ENCODE measurements around the gene MTUS2.

MTUS2 gene

GRCh38 chr13:29516880-29517279 lies 696.7 kb downstream of the MTUS2 start:
- no peak overlapping the region for H3K27ac ChIP-seq (ENCODE audit: insufficient read depth in 1 of 2, low read depth in 1 of 2, low read length in 2 of 2, poor library complexity in 1 of 2, severe bottlenecking in 2 of 2)
- no peaks in the 10 kb centered on the region for H3K27me3 ChIP-seq (replicated peaks in 2 of 5; ENCODE audit: control insufficient read depth in 4 of 5, insufficient read depth in 5 of 5, low read length in 4 of 5)
- ChIA-PET POLR2A (no interaction called here), CTCF (interaction anchor here (4.4 kb wide), 1 partner anchor 9 kb away, joined by 31 read pairs; no protein-coding TSS in a partner anchor)
- no peak for DNase-seq
- no peaks in the 10 kb centered on the region for H3K9me3 ChIP-seq (ENCODE audit: control extremely low read depth in 1 of 5, control insufficient read depth in 4 of 5, insufficient read depth in 2 of 5, low read depth in 1 of 5, low read length in 4 of 5)
- no peaks in the 10 kb centered on the region for H3K4me1 ChIP-seq (ENCODE audit: control extremely low read depth in 1 of 4, control insufficient read depth in 4 of 4, insufficient read depth in 4 of 4, low read length in 3 of 4)
- peaks cover 20 to 100% (median 77%) of the 10 kb centered on the region in 4 experiments for H3K36me3 ChIP-seq (ENCODE audit: control insufficient read depth in 4 of 4, insufficient read depth in 4 of 4, low read length in 3 of 4)
- H3K4me3 ChIP-seq (ENCODE audit: control insufficient read depth in 1 of 7, extremely low read depth in 1 of 7, insufficient read depth in 4 of 7, low read depth in 2 of 7, low read length in 6 of 7), result no peak overlapping the region
- 100% methylated on average over 5 of the region's 12 CpGs for WGBS (ENCODE audit: insufficient coverage)

GRCh38 chr13:29519921-29520320 lies 699.8 kb downstream of the MTUS2 start:
- no peak for DNase-seq
- H3K4me3 ChIP-seq (ENCODE audit: control insufficient read depth in 1 of 7, extremely low read depth in 1 of 7, insufficient read depth in 4 of 7, low read depth in 2 of 7, low read length in 6 of 7), result no peak overlapping the region
- no peaks in the 10 kb centered on the region for H3K27me3 ChIP-seq (replicated peaks in 2 of 5; ENCODE audit: control insufficient read depth in 4 of 5, insufficient read depth in 5 of 5, low read length in 4 of 5)
- ChIA-PET POLR2A (no interaction called here), CTCF (interaction anchor here (4.4 kb wide), 1 partner anchor 12 kb away, joined by 31 read pairs; no protein-coding TSS in a partner anchor)
- H3K9me3 ChIP-seq (ENCODE audit: control extremely low read depth in 1 of 5, control insufficient read depth in 4 of 5, insufficient read depth in 2 of 5, low read depth in 1 of 5, low read length in 4 of 5), result no peaks in the 10 kb centered on the region
- H3K4me1 ChIP-seq (ENCODE audit: control extremely low read depth in 1 of 4, control insufficient read depth in 4 of 4, insufficient read depth in 4 of 4, low read length in 3 of 4), result no peaks in the 10 kb centered on the region
- WGBS (ENCODE audit: insufficient coverage), result 100% methylated on average over 1 of the region's 3 CpGs
- no peak overlapping the region for H3K27ac ChIP-seq (ENCODE audit: insufficient read depth in 1 of 2, low read depth in 1 of 2, low read length in 2 of 2, poor library complexity in 1 of 2, severe bottlenecking in 2 of 2)
- peaks cover 24 to 98% (median 82%) of the 10 kb centered on the region in 4 experiments for H3K36me3 ChIP-seq (ENCODE audit: control insufficient read depth in 4 of 4, insufficient read depth in 4 of 4, low read length in 3 of 4)

- no peaks in the 10 kb centered on the region for H3K27me3 ChIP-seq (replicated peaks in 2 of 5; ENCODE audit: control insufficient read depth in 4 of 5, insufficient read depth in 5 of 5, low read length in 4 of 5)
- no peaks in the 10 kb centered on the region for H3K4me1 ChIP-seq (ENCODE audit: control extremely low read depth in 1 of 4, control insufficient read depth in 4 of 4, insufficient read depth in 4 of 4, low read length in 3 of 4)
- H3K4me3 ChIP-seq (ENCODE audit: control insufficient read depth in 1 of 7, extremely low read depth in 1 of 7, insufficient read depth in 4 of 7, low read depth in 2 of 7, low read length in 6 of 7), result no peak overlapping the region
- no peak overlapping the region for H3K27ac ChIP-seq (ENCODE audit: insufficient read depth in 1 of 2, low read depth in 1 of 2, low read length in 2 of 2, poor library complexity in 1 of 2, severe bottlenecking in 2 of 2)
- H3K36me3 ChIP-seq (ENCODE audit: control insufficient read depth in 4 of 4, insufficient read depth in 4 of 4, low read length in 3 of 4), result peaks cover 22 to 98% (median 79%) of the 10 kb centered on the region in 4 experiments
- ChIA-PET CTCF (interaction anchor here (4.4 kb wide), 1 partner anchor 13 kb away, joined by 31 read pairs; no protein-coding TSS in a partner anchor), POLR2A (no interaction called here)
- H3K9me3 ChIP-seq (ENCODE audit: control extremely low read depth in 1 of 5, control insufficient read depth in 4 of 5, insufficient read depth in 2 of 5, low read depth in 1 of 5, low read length in 4 of 5), result no peaks in the 10 kb centered on the region
- DNase-seq, result no peak
- no CpG with 5 or more reads among the region's 4 CpGs for WGBS (ENCODE audit: insufficient coverage)
These were observed 700.5 kb downstream of the MTUS2 start for GRCh38 chr13:29520671-29521070.

GRCh38 chr13:29521336-29521735 lies 701.2 kb downstream of the MTUS2 start:
- no peaks in the 10 kb centered on the region for H3K4me1 ChIP-seq (ENCODE audit: control extremely low read depth in 1 of 4, control insufficient read depth in 4 of 4, insufficient read depth in 4 of 4, low read length in 3 of 4)
- H3K4me3 ChIP-seq (ENCODE audit: control insufficient read depth in 1 of 7, extremely low read depth in 1 of 7, insufficient read depth in 4 of 7, low read depth in 2 of 7, low read length in 6 of 7), result no peak overlapping the region
- no peak for DNase-seq
- peaks cover 20 to 95% (median 74%) of the 10 kb centered on the region in 4 experiments for H3K36me3 ChIP-seq (ENCODE audit: control insufficient read depth in 4 of 4, insufficient read depth in 4 of 4, low read length in 3 of 4)
- H3K27ac ChIP-seq (ENCODE audit: insufficient read depth in 1 of 2, low read depth in 1 of 2, low read length in 2 of 2, poor library complexity in 1 of 2, severe bottlenecking in 2 of 2), result no peak overlapping the region
- H3K9me3 ChIP-seq (ENCODE audit: control extremely low read depth in 1 of 5, control insufficient read depth in 4 of 5, insufficient read depth in 2 of 5, low read depth in 1 of 5, low read length in 4 of 5), result no peaks in the 10 kb centered on the region
- 98% methylated on average over 14 of the region's 14 CpGs for WGBS (ENCODE audit: insufficient coverage)
- POLR2A ChIA-PET, result no interaction called here
- CTCF ChIA-PET, result interaction anchor here (4.4 kb wide), 1 partner anchor 13 kb away, joined by 31 read pairs; no protein-coding TSS in a partner anchor
- no peaks in the 10 kb centered on the region for H3K27me3 ChIP-seq (replicated peaks in 2 of 5; ENCODE audit: control insufficient read depth in 4 of 5, insufficient read depth in 5 of 5, low read length in 4 of 5)

GRCh38 chr13:29522044-29522685 lies 702.0 kb downstream of the MTUS2 start:
- Histone ChIP-seq H3K27me3 (replicated peaks in 2 of 5; ENCODE audit: control insufficient read depth in 4 of 5, insufficient read depth in 5 of 5, low read length in 4 of 5) (no peaks in the 10 kb centered on the region), H3K36me3 (ENCODE audit: control insufficient read depth in 4 of 4, insufficient read depth in 4 of 4, low read length in 3 of 4) (peaks cover 20 to 94% (median 71%) of the 10 kb centered on the region in 4 experiments), H3K27ac (ENCODE audit: insufficient read depth in 1 of 2, low read depth in 1 of 2, low read length in 2 of 2, poor library complexity in 1 of 2, severe bottlenecking in 2 of 2) (no peak overlapping the region), H3K4me1 (ENCODE audit: control extremely low read depth in 1 of 4, control insufficient read depth in 4 of 4, insufficient read depth in 4 of 4, low read length in 3 of 4) (no peaks in the 10 kb centered on the region), H3K9me3 (ENCODE audit: control extremely low read depth in 1 of 5, control insufficient read depth in 4 of 5, insufficient read depth in 2 of 5, low read depth in 1 of 5, low read length in 4 of 5) (no peaks in the 10 kb centered on the region), H3K4me3 (ENCODE audit: control insufficient read depth in 1 of 7, extremely low read depth in 1 of 7, insufficient read depth in 4 of 7, low read depth in 2 of 7, low read length in 6 of 7) (no peak overlapping the region)
- POLR2A ChIA-PET, result no interaction called here
- 96% methylated on average over 15 of the region's 16 CpGs for WGBS (ENCODE audit: insufficient coverage)
- CTCF ChIA-PET, result interaction anchor here (1.4 kb wide), 1 partner anchor 14 kb away, joined by 5 read pairs; no protein-coding TSS in a partner anchor
- DNase-seq, result no peak

GRCh38 chr13:29523199-29523961 lies 703.2 kb downstream of the MTUS2 start:
- DNase-seq, result no peak
- Histone ChIP-seq H3K36me3 (ENCODE audit: control insufficient read depth in 4 of 4, insufficient read depth in 4 of 4, low read length in 3 of 4) (peaks cover 20 to 93% (median 71%) of the 10 kb centered on the region in 4 experiments), H3K4me1 (ENCODE audit: control extremely low read depth in 1 of 4, control insufficient read depth in 4 of 4, insufficient read depth in 4 of 4, low read length in 3 of 4) (no peaks in the 10 kb centered on the region), H3K27ac (ENCODE audit: insufficient read depth in 1 of 2, low read depth in 1 of 2, low read length in 2 of 2, poor library complexity in 1 of 2, severe bottlenecking in 2 of 2) (no peak overlapping the region), H3K27me3 (replicated peaks in 2 of 5; ENCODE audit: control insufficient read depth in 4 of 5, insufficient read depth in 5 of 5, low read length in 4 of 5) (no peaks in the 10 kb centered on the region), H3K4me3 (ENCODE audit: control insufficient read depth in 1 of 7, extremely low read depth in 1 of 7, insufficient read depth in 4 of 7, low read depth in 2 of 7, low read length in 6 of 7) (no peak overlapping the region), H3K9me3 (ENCODE audit: control extremely low read depth in 1 of 5, control insufficient read depth in 4 of 5, insufficient read depth in 2 of 5, low read depth in 1 of 5, low read length in 4 of 5) (no peaks in the 10 kb centered on the region)
- WGBS (ENCODE audit: insufficient coverage), result 97% methylated on average over 20 of the region's 23 CpGs
- POLR2A ChIA-PET, result no interaction called here
- CTCF ChIA-PET, result interaction anchor here (1.4 kb wide), 1 partner anchor 15 kb away, joined by 5 read pairs; no protein-coding TSS in a partner anchor

GRCh38 chr13:29524176-29524575 lies 704.0 kb downstream of the MTUS2 start:
- WGBS (ENCODE audit: insufficient coverage), result 95% methylated on average over 16 of the region's 17 CpGs
- Histone ChIP-seq H3K4me1 (ENCODE audit: control extremely low read depth in 1 of 4, control insufficient read depth in 4 of 4, insufficient read depth in 4 of 4, low read length in 3 of 4) (no peaks in the 10 kb centered on the region), H3K27ac (ENCODE audit: insufficient read depth in 1 of 2, low read depth in 1 of 2, low read length in 2 of 2, poor library complexity in 1 of 2, severe bottlenecking in 2 of 2) (no peak overlapping the region)

More at GRCh38 chr13:29524176-29524575, 704.0 kb downstream of the MTUS2 start:
- POLR2A ChIA-PET, result no interaction called here
- no peaks in the 10 kb centered on the region for H3K9me3 ChIP-seq (ENCODE audit: control extremely low read depth in 1 of 5, control insufficient read depth in 4 of 5, insufficient read depth in 2 of 5, low read depth in 1 of 5, low read length in 4 of 5)
- H3K36me3 ChIP-seq (ENCODE audit: control insufficient read depth in 4 of 4, insufficient read depth in 4 of 4, low read length in 3 of 4), result peaks cover 18 to 93% (median 70%) of the 10 kb centered on the region in 4 experiments
- no peak overlapping the region for H3K4me3 ChIP-seq (ENCODE audit: control insufficient read depth in 1 of 7, extremely low read depth in 1 of 7, insufficient read depth in 4 of 7, low read depth in 2 of 7, low read length in 6 of 7)
- no peaks in the 10 kb centered on the region for H3K27me3 ChIP-seq (replicated peaks in 2 of 5; ENCODE audit: control insufficient read depth in 4 of 5, insufficient read depth in 5 of 5, low read length in 4 of 5)
- DNase-seq, result no peak
- CTCF ChIA-PET, result no interaction called here

Measured in common myeloid progenitor, CD34-positive (primary cell).